CD4-positive, CD25-positive, alpha-beta regulatory T cell (primary cell): ENCODE measurements around the gene SLC6A11. TPM values are rescaled to one million over a fixed set of nuclear protein-coding genes. Genes with fewer than 3 reads are reported as not detected.

ENCODE experiments used
- ATAC-seq, 2 donors: fragments of 150-1000 bp; cut with Tn5 transposase; one replicate each; pipeline ENCODE4 v1.10.0; 2021; ENCODE audit warnings: low read depth in 2 of 2, moderate number of reproducible peaks in 2 of 2, moderate library complexity in 1 of 2
- DNase-seq, 3 donors: peaks; one replicate each; pipeline versions ENCODE4 v3.0.0 to v3.0.0-alpha.2; 2012 to 2022; ENCODE audit warnings: mixed read lengths in 1 of 3
- H3K27ac ChIP-seq: one replicate; pipeline ENCODE4 v1.7.0; 2013; ENCODE audit warnings: mild to moderate bottlenecking, low read length; ENCODE audit not compliant: insufficient read depth, poor library complexity, severe bottlenecking
- H3K27me3 ChIP-seq: one replicate; pipeline ENCODE4 v1.7.0; 2013; ENCODE audit warnings: low read length; ENCODE audit not compliant: control insufficient read depth, insufficient read depth
- H3K36me3 ChIP-seq: one replicate; pipeline ENCODE4 v1.7.0; 2013; ENCODE audit warnings: mild to moderate bottlenecking, low read length, moderate library complexity; ENCODE audit not compliant: control insufficient read depth, insufficient read depth
- H3K4me1 ChIP-seq: 2 replicates; pipeline ENCODE4 v1.7.0; 2013; ENCODE audit warnings: mild to moderate bottlenecking, low read length; ENCODE audit not compliant: insufficient read depth, control insufficient read depth, poor library complexity, severe bottlenecking
- H3K4me3 ChIP-seq: one replicate; pipeline ENCODE4 v1.7.0; 2013; ENCODE audit warnings: low read depth, mild to moderate bottlenecking, low read length, moderate library complexity
- H3K9me3 ChIP-seq, 2 experiments: 1 replicate in 1 of 2; 2 replicates in 1 of 2; pipeline ENCODE4 v1.7.0; 2013; ENCODE audit warnings: low read length in 2 of 2, mild to moderate bottlenecking in 1 of 2, moderate library complexity in 1 of 2; ENCODE audit not compliant: control insufficient read depth in 2 of 2
- H3K27ac Mint-ChIP-seq, 3 donors: one replicate each; pipeline ENCODE4 v1.8.0; 2020 to 2022; ENCODE audit warnings: mild to moderate bottlenecking in 3 of 3, mixed read lengths in 3 of 3, moderate library complexity in 2 of 3
- H3K27me3 Mint-ChIP-seq: one replicate; pipeline ENCODE4 v1.8.0; 2022; ENCODE audit warnings: mild to moderate bottlenecking, mixed read lengths
- H3K36me3 Mint-ChIP-seq: one replicate; pipeline ENCODE4 v1.8.0; 2020; ENCODE audit warnings: mixed read lengths
- H3K4me1 Mint-ChIP-seq, 4 donors: one replicate each; pipeline ENCODE4 v1.8.0; 2020 to 2022; ENCODE audit warnings: mixed read lengths in 4 of 4, mild to moderate bottlenecking in 1 of 4
- H3K4me3 Mint-ChIP-seq, 4 donors: one replicate each; pipeline ENCODE4 v1.8.0; 2020 to 2022; ENCODE audit warnings: mild to moderate bottlenecking in 4 of 4, mixed read lengths in 4 of 4, moderate library complexity in 3 of 4
- H3K9me3 Mint-ChIP-seq, 7 donors: one replicate each; pipeline ENCODE4 v1.8.0; 2020 to 2022; ENCODE audit warnings: mixed read lengths in 7 of 7, mild to moderate bottlenecking in 3 of 7, moderate library complexity in 2 of 7
- polyA plus RNA-seq, 4 donors: library from polyadenylated mRNA; unstranded; fragments of 300-500 nt; fragmentation: Illumina TruSeq; gene quantifications; one replicate each; pipeline ENCODE4 v1.2.3, GENCODE V29; 2021
- total RNA-seq: library from RNA; stranded (reverse); gene quantifications from one replicate; pipeline ENCODE4 v1.2.3, GENCODE V29; 2022

The SLC6A11 gene
- total and polyA plus RNA-seq, 5 donors from 2014 or later = not detected

GRCh38 chr3:10804183-10804648, 11.8 kb upstream of the SLC6A11 start:
- ATAC-seq (no peak), DNase-seq (no peak)
- H3K36me3 ChIP-seq = no peaks in the 10 kb centered on the region
- no peaks in the 10 kb centered on the region for H3K27me3 Mint-ChIP-seq
- no peak overlapping the region for H3K4me3 Mint-ChIP-seq
- H3K4me1 ChIP-seq = no peaks in the 10 kb centered on the region
- no peak overlapping the region for H3K4me3 ChIP-seq
- peaks cover 0 to 2% (median 0%) of the 10 kb centered on the region in 7 donors for H3K9me3 Mint-ChIP-seq
- H3K9me3 ChIP-seq = no peaks in the 10 kb centered on the region
- no peaks in the 10 kb centered on the region for H3K36me3 Mint-ChIP-seq
- H3K4me1 Mint-ChIP-seq = no peaks in the 10 kb centered on the region
- no peak overlapping the region for H3K27ac Mint-ChIP-seq
- peaks cover 3% of the 10 kb centered on the region for H3K27me3 ChIP-seq
- no peak overlapping the region for H3K27ac ChIP-seq

GRCh38 chr3:10806006-10806405, 10.0 kb upstream of the SLC6A11 start:
- no peaks in the 10 kb centered on the region for H3K27me3 Mint-ChIP-seq
- H3K27ac Mint-ChIP-seq = no peak overlapping the region
- no peak overlapping the region for H3K4me3 Mint-ChIP-seq

GRCh38 chr3:10808130-10808735, 7.8 kb upstream of the SLC6A11 start:
- no peaks in the 10 kb centered on the region for H3K36me3 ChIP-seq
- H3K27ac ChIP-seq = no peak overlapping the region
- no peaks in the 10 kb centered on the region for H3K27me3 Mint-ChIP-seq
- H3K27me3 ChIP-seq = peaks cover 5% of the 10 kb centered on the region
- no peak overlapping the region for H3K27ac Mint-ChIP-seq
- no peaks in the 10 kb centered on the region for H3K4me1 ChIP-seq
- DNase-seq = no peak
- H3K4me3 Mint-ChIP-seq = no peak overlapping the region
- no peaks in the 10 kb centered on the region for H3K4me1 Mint-ChIP-seq
- no peaks in the 10 kb centered on the region for H3K36me3 Mint-ChIP-seq
- peaks cover 0 to 3% (median 0%) of the 10 kb centered on the region in 7 donors for H3K9me3 Mint-ChIP-seq
- H3K4me3 ChIP-seq = no peak overlapping the region
- no peak for ATAC-seq
- no peaks in the 10 kb centered on the region for H3K9me3 ChIP-seq

More at GRCh38 chr3:10806006-10806405, 10.0 kb upstream of the SLC6A11 start:
- no peak overlapping the region for H3K4me3 ChIP-seq
- H3K4me1 Mint-ChIP-seq = no peaks in the 10 kb centered on the region
- peaks cover 3% of the 10 kb centered on the region for H3K27me3 ChIP-seq
- peaks cover 0 to 3% (median 0%) of the 10 kb centered on the region in 7 donors for H3K9me3 Mint-ChIP-seq
- no peak overlapping the region for H3K27ac ChIP-seq
- H3K36me3 Mint-ChIP-seq = no peaks in the 10 kb centered on the region
- no peaks in the 10 kb centered on the region for H3K9me3 ChIP-seq
- ATAC-seq (no peak), DNase-seq (no peak)
- H3K36me3 ChIP-seq = no peaks in the 10 kb centered on the region
- H3K4me1 ChIP-seq = no peaks in the 10 kb centered on the region

DNA sequence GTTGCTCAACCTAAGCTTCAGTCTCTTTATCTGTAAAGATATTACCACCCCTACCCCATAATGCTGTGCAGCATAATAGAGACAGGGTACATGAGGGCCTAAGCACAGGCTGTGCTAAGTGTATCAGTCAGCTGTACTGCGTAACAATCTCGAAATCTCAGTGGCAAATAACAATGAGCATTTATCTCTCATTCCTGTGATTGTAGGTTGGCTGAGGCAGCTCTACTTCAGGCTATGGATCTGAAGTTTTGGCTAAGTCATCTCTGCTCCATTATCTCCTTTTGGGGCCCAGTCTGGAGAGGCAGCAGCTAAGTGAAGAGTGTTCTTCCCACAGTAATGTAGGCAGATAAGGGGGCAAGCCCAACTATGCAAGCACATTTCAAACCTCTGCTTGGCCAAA, 7.1 kb upstream of the SLC6A11 start:
- H3K4me3 Mint-ChIP-seq = no peak overlapping the region
- no peaks in the 10 kb centered on the region for H3K4me1 Mint-ChIP-seq
- no peaks in the 10 kb centered on the region for H3K9me3 ChIP-seq
- no peak overlapping the region for H3K27ac Mint-ChIP-seq
- H3K36me3 ChIP-seq = no peaks in the 10 kb centered on the region
- no peaks in the 10 kb centered on the region for H3K36me3 Mint-ChIP-seq
- H3K4me1 ChIP-seq = no peaks in the 10 kb centered on the region
- no peak overlapping the region for H3K4me3 ChIP-seq
- ATAC-seq (no peak), DNase-seq (no peak)
- peaks cover 0 to 3% (median 0%) of the 10 kb centered on the region in 7 donors for H3K9me3 Mint-ChIP-seq
- no peaks in the 10 kb centered on the region for H3K27me3 Mint-ChIP-seq
- no peak overlapping the region for H3K27ac ChIP-seq
- peaks cover 5% of the 10 kb centered on the region for H3K27me3 ChIP-seq

GRCh38 chr3:10810376-10810775, 5.7 kb upstream of the SLC6A11 start:
- Histone ChIP-seq H3K27me3 (peaks cover 5% of the 10 kb centered on the region), H3K27ac (no peak overlapping the region), H3K36me3 (no peaks in the 10 kb centered on the region), H3K4me3 (no peak overlapping the region), H3K4me1 (no peaks in the 10 kb centered on the region), H3K9me3 (no peaks in the 10 kb centered on the region)
- H3K4me3 Mint-ChIP-seq = no peak overlapping the region
- peaks cover 6% of the 10 kb centered on the region for H3K27me3 Mint-ChIP-seq
- DNase-seq = no peak
- no peaks in the 10 kb centered on the region for H3K36me3 Mint-ChIP-seq
- no peaks in the 10 kb centered on the region for H3K4me1 Mint-ChIP-seq
- ATAC-seq = no peak
- H3K9me3 Mint-ChIP-seq = peaks cover 0 to 6% (median 0%) of the 10 kb centered on the region in 7 donors
- H3K27ac Mint-ChIP-seq = no peak overlapping the region

DNA sequence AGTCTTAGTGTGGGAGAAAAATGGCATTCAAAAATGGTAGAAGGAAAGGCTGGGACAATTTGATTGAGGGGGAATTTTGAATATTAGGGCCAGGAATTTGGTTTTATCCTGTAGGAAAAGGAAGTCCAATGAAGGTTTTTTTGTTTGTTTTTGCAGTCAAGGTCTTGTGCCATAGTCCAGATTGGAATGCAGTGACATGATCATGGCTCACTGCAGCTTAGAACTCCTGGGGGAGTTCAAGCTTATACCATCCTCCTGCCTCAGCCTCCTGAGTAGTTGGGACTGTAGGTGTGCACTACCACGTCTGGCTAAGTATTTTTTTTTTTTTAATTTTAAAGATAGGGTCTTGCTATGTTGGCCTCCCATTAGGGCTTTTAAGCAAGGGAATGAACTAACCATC, 2.6 kb upstream of the SLC6A11 start:
- H3K36me3 ChIP-seq = no peaks in the 10 kb centered on the region
- ATAC-seq (no peak), DNase-seq (no peak)
- H3K9me3 Mint-ChIP-seq = peaks cover 0 to 6% (median 0%) of the 10 kb centered on the region in 7 donors
- no peaks in the 10 kb centered on the region for H3K36me3 Mint-ChIP-seq
- H3K9me3 ChIP-seq = no peaks in the 10 kb centered on the region
- no peak overlapping the region for H3K27ac Mint-ChIP-seq
- H3K4me3 Mint-ChIP-seq = no peak overlapping the region
- H3K4me1 ChIP-seq = no peaks in the 10 kb centered on the region
- H3K27me3 ChIP-seq = peaks cover 7% of the 10 kb centered on the region
- H3K4me3 ChIP-seq = no peak overlapping the region
- peaks cover 20% of the 10 kb centered on the region for H3K27me3 Mint-ChIP-seq
- H3K4me1 Mint-ChIP-seq = no peaks in the 10 kb centered on the region
- no peak overlapping the region for H3K27ac ChIP-seq

DNA sequence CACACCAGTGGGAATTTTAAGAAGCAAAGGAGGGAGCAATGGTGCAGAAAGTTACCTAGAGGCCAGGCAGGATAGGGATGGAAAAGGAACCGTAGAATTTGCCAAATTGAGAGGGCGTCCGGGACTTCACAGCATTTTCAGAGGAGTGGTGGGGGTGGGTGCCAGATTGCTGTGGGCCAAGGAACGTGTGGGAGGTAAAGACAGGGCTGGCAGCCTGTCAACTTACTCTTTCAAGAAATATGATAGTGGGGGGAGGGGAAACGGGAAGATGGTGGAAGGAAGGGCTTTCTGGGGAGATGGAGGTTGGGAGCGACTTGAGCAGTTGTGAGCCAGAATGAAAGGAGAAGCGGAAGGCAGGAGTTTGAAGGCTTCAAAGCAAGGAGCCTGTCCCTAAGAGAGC, 1.4 kb upstream of the SLC6A11 start:
- Mint-ChIP-seq H3K9me3 (peaks cover 0 to 6% (median 0%) of the 10 kb centered on the region in 7 donors), H3K4me1 (no peaks in the 10 kb centered on the region), H3K4me3 (no peak overlapping the region), H3K27ac (peak overlapping the region in 1 of 3 donors; percentile 67), H3K36me3 (no peaks in the 10 kb centered on the region), H3K27me3 (peaks cover 23% of the 10 kb centered on the region)
- Histone ChIP-seq H3K4me1 (no peaks in the 10 kb centered on the region), H3K4me3 (no peak overlapping the region), H3K27ac (no peak overlapping the region), H3K9me3 (no peaks in the 10 kb centered on the region), H3K36me3 (no peaks in the 10 kb centered on the region), H3K27me3 (peaks cover 7% of the 10 kb centered on the region)
- ATAC-seq = no peak
- DNase-seq = no peak

DNA sequence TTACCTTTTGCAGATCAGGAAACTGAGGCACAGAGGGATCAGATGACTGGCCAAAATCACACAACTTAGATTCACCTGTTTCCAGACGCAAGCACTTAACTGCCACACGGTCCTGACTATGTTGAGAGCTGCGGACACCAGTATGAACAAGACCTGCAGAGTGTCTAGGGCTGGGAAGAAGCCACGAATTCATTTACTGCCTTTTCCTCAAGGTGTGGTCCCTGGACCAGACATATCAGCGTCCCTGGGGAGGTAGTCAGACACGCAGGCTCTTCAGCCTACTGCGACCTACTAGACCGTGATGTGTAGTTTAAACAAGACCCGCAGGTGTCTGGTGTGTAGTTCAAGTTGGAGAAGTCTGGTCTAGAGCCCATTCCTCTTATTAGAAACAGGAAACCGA, 541 bp upstream of the SLC6A11 start:
- no peak for ATAC-seq
- DNase-seq = no peak
- Mint-ChIP-seq H3K4me1 (no peaks in the 10 kb centered on the region), H3K36me3 (no peaks in the 10 kb centered on the region), H3K27me3 (peaks cover 27% of the 10 kb centered on the region), H3K27ac (no peak overlapping the region), H3K9me3 (peaks cover 0 to 6% (median 0%) of the 10 kb centered on the region in 7 donors), H3K4me3 (no peak overlapping the region)
- H3K4me1 ChIP-seq = no peaks in the 10 kb centered on the region
- H3K36me3 ChIP-seq = no peaks in the 10 kb centered on the region
- H3K27me3 ChIP-seq = peaks cover 8% of the 10 kb centered on the region
- H3K4me3 ChIP-seq = no peak overlapping the region
- H3K9me3 ChIP-seq = no peaks in the 10 kb centered on the region
- H3K27ac ChIP-seq = no peak overlapping the region
